Neuronal stem cell (in vitro differentiated cells): ENCODE measurements around the gene TCHH. TPM values are rescaled to one million over a fixed set of nuclear protein-coding genes. Genes with fewer than 3 reads are reported as not detected.

Experiments
- DNase-seq: peaks from one replicate; pipeline ENCODE4 v3.0.0-alpha.2; 2013; ENCODE audit warnings: low spot score
- H2AFZ ChIP-seq: one replicate; pipeline ENCODE4 v1.6.1; 2013; ENCODE audit warnings: mild to moderate bottlenecking, low read length, inconsistent platforms
- H2AK5ac ChIP-seq: 2 replicates; pipeline ENCODE4 v1.6.1; 2013; ENCODE audit warnings: low read depth, mild to moderate bottlenecking, inconsistent platforms, low read length, moderate library complexity, mixed read lengths
- H2BK120ac ChIP-seq: 2 replicates; pipeline ENCODE4 v1.6.1; 2013; ENCODE audit warnings: low read depth, mild to moderate bottlenecking, inconsistent platforms, low read length, moderate library complexity, mixed read lengths
- H2BK12ac ChIP-seq: one replicate; pipeline ENCODE4 v1.6.1; 2013; ENCODE audit warnings: low read length, inconsistent platforms
- H2BK15ac ChIP-seq: 2 replicates; pipeline ENCODE4 v1.6.1; 2013; ENCODE audit warnings: mild to moderate bottlenecking, low read length, inconsistent platforms, mixed read lengths
- H2BK5ac ChIP-seq: one replicate; pipeline ENCODE4 v1.6.1; 2013; ENCODE audit warnings: inconsistent platforms, mild to moderate bottlenecking, low read length, moderate library complexity
- H3K14ac ChIP-seq: one replicate; pipeline ENCODE4 v1.6.1; 2013; ENCODE audit warnings: low read length, inconsistent platforms
- H3K18ac ChIP-seq: 2 replicates; pipeline ENCODE4 v1.6.1; 2013; ENCODE audit warnings: low read length, inconsistent platforms
- H3K23ac ChIP-seq: 2 replicates; pipeline ENCODE4 v1.6.1; 2013; ENCODE audit warnings: low read depth, mild to moderate bottlenecking, mixed read lengths, low read length, inconsistent platforms; ENCODE audit not compliant: poor library complexity
- H3K27ac ChIP-seq: replicated peaks from 3 replicates; pipeline ENCODE4 v1.5.1; 2013; ENCODE audit warnings: low read length, inconsistent platforms
- H3K27me3 ChIP-seq, 3 experiments: 2 replicates each; pipeline ENCODE4 v1.6.1; 2013; ENCODE audit warnings: low read length in 3 of 3, mild to moderate bottlenecking in 2 of 3, inconsistent platforms in 1 of 3, low read depth in 1 of 3, mixed read lengths in 1 of 3, moderate library complexity in 1 of 3; ENCODE audit not compliant: control insufficient read depth in 3 of 3, insufficient read depth in 3 of 3
- H3K36me3 ChIP-seq, 2 donors: replicated peaks in 1 of 2; 2 replicates each; pipeline ENCODE4 v1.6.1; 2013; ENCODE audit warnings: low read length in 2 of 2; ENCODE audit not compliant: control insufficient read depth in 2 of 2, insufficient read depth in 2 of 2
- H3K4ac ChIP-seq: 2 replicates; pipeline ENCODE4 v1.6.1; 2013; ENCODE audit warnings: inconsistent platforms, mild to moderate bottlenecking, low read length, moderate library complexity
- H3K4me1 ChIP-seq, 2 donors: 1 replicate in 1 of 2; 2 replicates in 1 of 2; pipeline ENCODE4 v1.6.1; 2013; ENCODE audit warnings: low read length in 2 of 2, low read depth in 1 of 2; ENCODE audit not compliant: control insufficient read depth in 2 of 2, insufficient read depth in 1 of 2
- H3K4me2 ChIP-seq: one replicate; pipeline ENCODE4 v1.6.1; 2013; ENCODE audit warnings: mild to moderate bottlenecking, low read length, inconsistent platforms; ENCODE audit not compliant: insufficient read depth, poor library complexity, severe bottlenecking
- H3K4me3 ChIP-seq, 2 donors: 2 replicates each; pipeline ENCODE4 v1.5.1; 2013; ENCODE audit warnings: low read length in 2 of 2, mild to moderate bottlenecking in 2 of 2, inconsistent platforms in 1 of 2, moderate library complexity in 1 of 2
- H3K79me1 ChIP-seq: one replicate; pipeline ENCODE4 v1.6.1; 2013; ENCODE audit warnings: low read depth, mild to moderate bottlenecking, inconsistent platforms, low read length, moderate library complexity
- H3K9ac ChIP-seq: one replicate; pipeline ENCODE4 v1.6.1; 2013; ENCODE audit warnings: mild to moderate bottlenecking, low read depth, low read length, inconsistent platforms; ENCODE audit not compliant: poor library complexity
- H3K9me3 ChIP-seq, 2 donors: replicated peaks in 1 of 2; 2 replicates each; pipeline versions ENCODE3 to v1.6.1; 2013; ENCODE audit warnings: low read length in 2 of 2, mild to moderate bottlenecking in 2 of 2, inconsistent platforms in 1 of 2, low read depth in 1 of 2, mixed read lengths in 1 of 2, moderate library complexity in 1 of 2; ENCODE audit not compliant: control insufficient read depth in 2 of 2, insufficient read depth in 1 of 2
- H4K8ac ChIP-seq: one replicate; pipeline ENCODE4 v1.6.1; 2013; ENCODE audit warnings: low read depth, mild to moderate bottlenecking, inconsistent platforms, low read length, moderate library complexity
- H4K91ac ChIP-seq: one replicate; pipeline ENCODE4 v1.6.1; 2013; ENCODE audit warnings: low read length, low read depth, mild to moderate bottlenecking, inconsistent platforms; ENCODE audit not compliant: poor library complexity
- WGBS, 2 donors: extraction: QIAGEN DNeasy Blood & Tissue Kit; methylation state at CpG; one replicate each; pipeline ENCODE4 v1.1.7; 2013; ENCODE audit warnings: missing lambda C conversion rate in 2 of 2, mixed read lengths in 1 of 2; ENCODE audit not compliant: insufficient read length in 2 of 2, insufficient replicate concordance in 1 of 2; ENCODE audit errors: extremely low coverage in 2 of 2; 5-methylcytosine and 5-hydroxymethylcytosine counted together
- polyA plus RNA-seq, 2 experiments: library from polyadenylated mRNA; stranded (reverse); fragments of 200-250 nt; gene quantifications; one replicate each; pipeline ENCODE4 v1.2.3, GENCODE V29; 2013

The TCHH gene, protein sequence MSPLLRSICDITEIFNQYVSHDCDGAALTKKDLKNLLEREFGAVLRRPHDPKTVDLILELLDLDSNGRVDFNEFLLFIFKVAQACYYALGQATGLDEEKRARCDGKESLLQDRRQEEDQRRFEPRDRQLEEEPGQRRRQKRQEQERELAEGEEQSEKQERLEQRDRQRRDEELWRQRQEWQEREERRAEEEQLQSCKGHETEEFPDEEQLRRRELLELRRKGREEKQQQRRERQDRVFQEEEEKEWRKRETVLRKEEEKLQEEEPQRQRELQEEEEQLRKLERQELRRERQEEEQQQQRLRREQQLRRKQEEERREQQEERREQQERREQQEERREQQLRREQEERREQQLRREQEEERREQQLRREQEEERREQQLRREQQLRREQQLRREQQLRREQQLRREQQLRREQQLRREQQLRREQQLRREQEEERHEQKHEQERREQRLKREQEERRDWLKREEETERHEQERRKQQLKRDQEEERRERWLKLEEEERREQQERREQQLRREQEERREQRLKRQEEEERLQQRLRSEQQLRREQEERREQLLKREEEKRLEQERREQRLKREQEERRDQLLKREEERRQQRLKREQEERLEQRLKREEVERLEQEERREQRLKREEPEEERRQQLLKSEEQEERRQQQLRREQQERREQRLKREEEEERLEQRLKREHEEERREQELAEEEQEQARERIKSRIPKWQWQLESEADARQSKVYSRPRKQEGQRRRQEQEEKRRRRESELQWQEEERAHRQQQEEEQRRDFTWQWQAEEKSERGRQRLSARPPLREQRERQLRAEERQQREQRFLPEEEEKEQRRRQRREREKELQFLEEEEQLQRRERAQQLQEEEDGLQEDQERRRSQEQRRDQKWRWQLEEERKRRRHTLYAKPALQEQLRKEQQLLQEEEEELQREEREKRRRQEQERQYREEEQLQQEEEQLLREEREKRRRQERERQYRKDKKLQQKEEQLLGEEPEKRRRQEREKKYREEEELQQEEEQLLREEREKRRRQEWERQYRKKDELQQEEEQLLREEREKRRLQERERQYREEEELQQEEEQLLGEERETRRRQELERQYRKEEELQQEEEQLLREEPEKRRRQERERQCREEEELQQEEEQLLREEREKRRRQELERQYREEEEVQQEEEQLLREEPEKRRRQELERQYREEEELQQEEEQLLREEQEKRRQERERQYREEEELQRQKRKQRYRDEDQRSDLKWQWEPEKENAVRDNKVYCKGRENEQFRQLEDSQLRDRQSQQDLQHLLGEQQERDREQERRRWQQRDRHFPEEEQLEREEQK (N-terminal part only)
- 0.03 TPM for polyA plus RNA-seq (2013, experiment 1 of 2)
- polyA plus RNA-seq (2013, experiment 2 of 2), result 0.01 TPM

DNA sequence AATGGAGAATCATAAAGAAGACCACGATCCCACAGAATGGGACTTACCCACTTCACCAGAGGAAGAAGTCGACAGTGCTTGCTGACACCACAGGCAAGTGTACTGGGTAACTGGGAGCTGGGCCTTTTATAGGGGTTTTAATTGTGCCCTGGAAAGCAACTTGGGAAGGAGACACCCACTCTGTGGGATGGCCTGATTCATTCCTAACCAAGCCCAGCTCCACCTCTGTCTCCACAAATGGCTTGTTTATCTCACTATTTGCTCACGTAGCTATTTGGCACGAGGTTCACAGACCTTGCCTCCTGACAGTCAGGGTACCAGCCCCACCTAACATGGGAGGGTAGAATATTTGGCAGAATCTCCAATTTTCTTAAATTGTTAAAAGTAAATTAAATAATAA is at the start of gene TCHH:
Gene TCHH (minus strand): TSS at position 101 of the 400 bp plus-strand sequence. CDS start 1,364 bp downstream, outside the sequence.
- no peak within 1 kb of the TSS for H2BK12ac ChIP-seq
- H3K27ac ChIP-seq, result no peak within 1 kb of the TSS
- H3K27me3 ChIP-seq, result peaks cover 19 to 39% (median 34%) of the 10 kb centered on the region in 3 experiments
- H2BK5ac ChIP-seq, result no peak within 1 kb of the TSS
- H3K4me2 ChIP-seq, result no peak within 1 kb of the TSS
- H3K9ac ChIP-seq, result no peak within 1 kb of the TSS
- H2AFZ ChIP-seq, result no peak within 1 kb of the TSS
- no peak within 1 kb of the TSS for H3K23ac ChIP-seq
- DNase-seq, result no peak
- H2BK15ac ChIP-seq, result no peak within 1 kb of the TSS
- H3K9me3 ChIP-seq, result peaks cover 0 to 23% of the 10 kb centered on the region in 2 donors
- H4K8ac ChIP-seq, result no peak within 1 kb of the TSS
- H3K4me1 ChIP-seq, result peaks cover 0 to 14% of the 10 kb centered on the region in 2 donors
- H2BK120ac ChIP-seq, result no peak within 1 kb of the TSS
- no CpG with 5 or more reads among the region's 4 CpGs for WGBS, 2 donors
- no peak within 1 kb of the TSS for H4K91ac ChIP-seq
- H3K4me3 ChIP-seq, result no peak within 1 kb of the TSS
- no peak within 1 kb of the TSS for H2AK5ac ChIP-seq
- no peak within 1 kb of the TSS for H3K18ac ChIP-seq
- H3K36me3 ChIP-seq, result no peaks in the 10 kb centered on the region
- no peak within 1 kb of the TSS for H3K4ac ChIP-seq
- H3K14ac ChIP-seq, result no peak within 1 kb of the TSS
- peaks cover 2% of the 10 kb centered on the region for H3K79me1 ChIP-seq

DNA sequence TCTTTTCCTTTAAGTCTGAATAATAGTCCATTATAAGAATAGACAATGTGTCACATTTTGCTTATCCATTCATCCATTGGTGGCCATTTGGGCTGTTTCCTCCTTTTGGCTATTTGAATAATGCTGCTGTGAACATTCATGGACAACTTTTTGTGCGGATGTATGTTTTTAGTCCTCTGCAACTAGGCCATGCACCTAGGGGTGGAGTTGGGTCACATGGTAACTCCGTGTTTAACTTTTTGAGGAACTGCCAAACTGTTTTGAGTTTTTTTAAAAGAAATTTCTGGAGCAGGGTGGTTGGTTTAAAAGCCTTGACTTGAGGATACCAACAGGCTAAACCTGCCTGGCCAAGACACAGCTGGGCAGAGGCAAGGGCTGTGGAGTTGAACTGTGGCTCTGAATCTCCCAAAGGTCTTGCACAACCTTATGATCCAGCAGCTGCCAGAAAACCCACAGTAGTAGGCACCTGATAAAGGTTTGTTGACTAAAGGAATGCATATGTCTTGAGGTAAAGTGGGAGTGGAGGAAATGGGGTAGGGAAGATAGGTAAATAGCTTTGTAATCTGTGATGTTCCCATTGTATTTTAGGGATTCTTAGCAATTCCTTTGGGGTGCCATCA is 49.4 kb upstream of the TCHH start:
- no peak overlapping the region for H3K4ac ChIP-seq
- no peak overlapping the region for H3K18ac ChIP-seq
- no peak overlapping the region for H2AK5ac ChIP-seq
- no peaks in the 10 kb centered on the region for H3K36me3 ChIP-seq
- no peak overlapping the region for H2BK12ac ChIP-seq
- H3K4me1 ChIP-seq, result peaks cover 0 to 2% of the 10 kb centered on the region in 2 donors
- H3K27ac ChIP-seq, result no peak overlapping the region
- H3K4me3 ChIP-seq, result no peak overlapping the region
- no peak overlapping the region for H2BK120ac ChIP-seq
- no peaks in the 10 kb centered on the region for H3K27me3 ChIP-seq
- no peak for DNase-seq
- H3K14ac ChIP-seq, result no peak overlapping the region
- H3K4me2 ChIP-seq, result no peak overlapping the region
- no CpG with 5 or more reads among the region's 2 CpGs for WGBS, 2 donors
- no peak overlapping the region for H2BK15ac ChIP-seq
- H2BK5ac ChIP-seq, result no peak overlapping the region
- H3K9me3 ChIP-seq, result peaks cover 0 to 10% of the 10 kb centered on the region in 2 donors
- H3K79me1 ChIP-seq, result no peaks in the 10 kb centered on the region
- H3K9ac ChIP-seq, result no peak overlapping the region
- H4K91ac ChIP-seq, result no peak overlapping the region
- H2AFZ ChIP-seq, result no peak overlapping the region
- no peak overlapping the region for H3K23ac ChIP-seq
- H4K8ac ChIP-seq, result no peak overlapping the region

DNA sequence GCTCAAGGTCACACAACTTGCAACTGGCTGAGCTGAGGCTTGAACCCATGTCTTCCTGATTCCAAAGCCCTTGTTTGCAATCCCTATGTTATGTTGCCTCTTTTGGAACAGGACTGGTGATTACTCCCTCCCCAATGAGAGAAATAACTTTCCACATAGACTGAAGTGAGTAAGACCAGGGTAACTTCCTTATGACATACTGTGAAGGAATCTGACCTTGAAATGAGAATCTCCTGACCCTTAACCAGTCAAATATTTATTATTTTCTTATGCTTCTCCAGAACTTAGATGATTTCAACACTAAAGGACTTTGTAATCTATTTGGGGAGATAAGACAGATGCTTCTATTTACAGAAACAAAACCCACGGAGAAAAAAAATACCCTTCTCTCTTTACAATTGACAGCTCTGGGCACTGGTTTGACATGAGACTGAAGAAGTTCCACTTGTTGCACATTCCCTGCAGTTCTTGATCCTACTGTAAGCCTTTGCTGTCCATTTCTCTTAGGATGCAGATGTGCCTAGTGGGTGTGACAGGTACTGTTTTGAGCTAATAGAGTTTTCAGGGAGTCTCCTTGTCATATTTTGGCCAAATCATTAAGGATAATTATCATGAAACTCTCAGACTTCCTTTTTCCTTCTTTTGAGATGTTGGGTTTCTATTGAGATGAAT is 47.7 kb upstream of the TCHH start:
- no peak overlapping the region for H2AFZ ChIP-seq
- H3K9ac ChIP-seq, result no peak overlapping the region

More for the DNA sequence above, 47.7 kb upstream of the TCHH start:
- H3K4me1 ChIP-seq, result peaks cover 0 to 2% of the 10 kb centered on the region in 2 donors
- H3K9me3 ChIP-seq, result peaks cover 0 to 5% of the 10 kb centered on the region in 2 donors
- no peak overlapping the region for H3K27ac ChIP-seq
- H2BK5ac ChIP-seq, result no peak overlapping the region
- no peak overlapping the region for H2BK15ac ChIP-seq
- no peaks in the 10 kb centered on the region for H3K79me1 ChIP-seq
- H3K4me2 ChIP-seq, result no peak overlapping the region
- peaks cover 0 to 4% (median 0%) of the 10 kb centered on the region in 3 experiments for H3K27me3 ChIP-seq
- no peak overlapping the region for H3K14ac ChIP-seq
- WGBS, 2 donors, result no CpG with 5 or more reads among the region's 1 CpG
- H2AK5ac ChIP-seq, result no peak overlapping the region
- no peak overlapping the region for H3K4ac ChIP-seq
- H4K91ac ChIP-seq, result no peak overlapping the region
- H4K8ac ChIP-seq, result no peak overlapping the region
- no peak overlapping the region for H3K18ac ChIP-seq
- no peak overlapping the region for H3K4me3 ChIP-seq
- H2BK120ac ChIP-seq, result no peak overlapping the region
- no peak for DNase-seq
- H3K23ac ChIP-seq, result no peak overlapping the region
- H2BK12ac ChIP-seq, result no peak overlapping the region
- no peaks in the 10 kb centered on the region for H3K36me3 ChIP-seq
